GM21526 (cell line): ENCODE data around the gene PDE1C.
"Not testable (repeated sequence)": the region's sequence is repeated elsewhere in the genome, so short reads cannot be mapped to it uniquely, and the experiment has no call there.

Source experiments
- ATAC-seq: cut with Tn5 transposase; IDR thresholded peaks from one replicate; pipeline ENCODE4 v1.9.1; 2021; ENCODE audit warnings: moderate library complexity; ENCODE audit not compliant: unreplicated experiment, low FRiP score

The PDE1C gene

GRCh38 chr7:32045228-32045627 is 25.0 kb downstream of the PDE1C start:
- no peak for ATAC-seq

GRCh38 chr7:32044739-32045138 is 25.5 kb downstream of the PDE1C start:
- ATAC-seq = no peak

DNA sequence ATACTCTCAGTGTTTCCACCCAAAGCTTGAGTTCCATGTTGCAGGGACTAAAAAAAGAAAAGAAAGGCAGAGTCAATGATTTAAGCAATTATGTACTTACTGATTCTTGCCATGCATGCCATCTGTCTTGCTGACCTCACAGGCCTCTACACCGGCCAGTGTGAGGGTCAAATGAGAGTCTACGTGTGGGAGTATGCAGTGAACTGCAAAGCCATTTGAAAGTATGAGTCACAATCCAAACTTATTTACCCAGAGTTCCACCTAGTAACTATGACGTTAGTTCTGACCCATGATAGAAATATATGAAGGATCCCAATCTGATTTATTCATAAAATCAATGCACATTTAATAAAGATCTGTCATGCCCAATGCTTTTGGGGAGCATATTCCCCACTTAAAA is 26.5 kb downstream of the PDE1C start:
- ATAC-seq = no peak

GRCh38 chr7:32042900-32043299 is 27.3 kb downstream of the PDE1C start:
- no peak for ATAC-seq

DNA sequence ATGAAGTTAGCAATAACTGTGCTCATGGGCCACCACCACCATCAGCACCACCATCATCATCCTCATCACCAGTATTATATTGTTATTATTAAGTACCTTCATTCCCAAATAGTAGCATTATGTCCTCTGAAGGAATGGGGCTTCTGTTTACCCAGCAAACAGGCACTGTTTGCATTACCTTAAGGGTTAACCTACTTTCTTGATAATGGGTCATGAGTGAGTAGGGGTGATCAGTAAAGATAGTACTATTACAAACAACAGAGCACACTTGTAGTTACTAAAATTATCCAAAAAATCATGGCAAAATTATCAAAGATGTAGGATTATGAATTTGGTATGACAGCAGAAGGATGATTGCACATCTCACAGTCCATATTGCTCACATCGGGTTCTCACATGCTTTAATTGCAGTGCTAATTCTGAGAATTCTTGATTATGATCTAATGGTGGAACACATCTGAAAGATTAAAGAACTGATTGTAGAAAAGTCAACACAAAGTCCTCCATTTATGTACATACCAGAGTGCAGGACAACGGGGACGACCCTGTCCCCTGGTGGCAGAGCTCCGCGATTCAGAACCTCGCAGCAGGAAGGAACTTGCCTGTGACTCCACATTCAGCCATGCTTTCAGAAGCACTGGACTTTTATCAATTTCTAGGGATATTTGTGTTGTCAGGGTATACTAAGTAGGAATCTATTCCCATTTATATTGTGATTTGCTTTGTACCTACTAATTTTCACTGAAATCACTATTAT is 31.0 kb downstream of the PDE1C start:
- ATAC-seq = no peak

DNA sequence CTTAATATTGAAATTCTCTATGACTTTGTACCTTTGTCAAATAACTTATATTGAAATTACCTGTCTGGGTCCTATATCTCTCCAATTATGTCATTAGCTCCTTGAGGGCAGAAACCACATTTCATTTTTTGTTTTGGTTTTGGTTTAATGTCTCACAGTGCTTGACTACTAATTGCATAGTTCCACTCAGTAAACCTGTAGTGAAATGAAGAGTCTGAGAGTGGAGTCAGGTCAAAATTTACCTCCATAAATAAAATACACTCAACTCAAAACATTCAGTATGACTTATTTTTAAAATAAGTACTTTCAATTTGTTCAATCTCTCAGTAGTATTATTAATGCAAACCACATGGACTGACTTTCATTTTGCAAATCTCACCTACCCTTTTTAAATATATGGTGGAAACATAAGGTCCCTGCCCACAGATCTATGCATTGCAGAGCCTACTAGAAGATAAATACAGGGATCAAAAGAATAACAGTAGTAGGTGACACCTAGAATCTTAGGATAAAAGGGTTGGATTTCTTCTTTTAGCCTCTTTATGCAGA is 32.5 kb downstream of the PDE1C start:
- ATAC-seq = peak; percentile 76

- ATAC-seq = no peak
Observed at GRCh38 chr7:32036557-32036956, 33.6 kb downstream of the PDE1C start.

- ATAC-seq = no peak
Observed at GRCh38 chr7:32034052-32034451, 36.2 kb downstream of the PDE1C start.

GRCh38 chr7:32033006-32033405 is 37.2 kb downstream of the PDE1C start:
- ATAC-seq = no peak

DNA sequence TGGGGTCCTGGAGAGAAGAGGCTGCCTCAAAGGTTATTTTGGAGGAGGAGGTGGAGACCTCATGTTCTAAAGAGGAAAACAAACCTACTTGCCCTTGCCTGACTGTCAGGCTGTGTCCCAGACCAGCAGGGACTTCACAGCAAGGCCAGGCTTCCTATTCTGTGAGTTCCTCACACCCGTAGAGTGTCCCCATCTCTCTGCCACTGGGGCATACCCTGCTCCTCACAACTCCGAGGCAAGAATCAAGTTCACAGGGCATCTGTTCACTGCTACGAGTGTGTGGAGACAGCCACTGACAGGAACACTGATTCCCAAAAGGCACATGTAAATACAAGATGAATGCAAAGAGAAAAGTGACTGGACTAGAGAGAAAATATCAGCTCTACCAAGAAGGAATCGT is 38.0 kb downstream of the PDE1C start:
- no peak for ATAC-seq

DNA sequence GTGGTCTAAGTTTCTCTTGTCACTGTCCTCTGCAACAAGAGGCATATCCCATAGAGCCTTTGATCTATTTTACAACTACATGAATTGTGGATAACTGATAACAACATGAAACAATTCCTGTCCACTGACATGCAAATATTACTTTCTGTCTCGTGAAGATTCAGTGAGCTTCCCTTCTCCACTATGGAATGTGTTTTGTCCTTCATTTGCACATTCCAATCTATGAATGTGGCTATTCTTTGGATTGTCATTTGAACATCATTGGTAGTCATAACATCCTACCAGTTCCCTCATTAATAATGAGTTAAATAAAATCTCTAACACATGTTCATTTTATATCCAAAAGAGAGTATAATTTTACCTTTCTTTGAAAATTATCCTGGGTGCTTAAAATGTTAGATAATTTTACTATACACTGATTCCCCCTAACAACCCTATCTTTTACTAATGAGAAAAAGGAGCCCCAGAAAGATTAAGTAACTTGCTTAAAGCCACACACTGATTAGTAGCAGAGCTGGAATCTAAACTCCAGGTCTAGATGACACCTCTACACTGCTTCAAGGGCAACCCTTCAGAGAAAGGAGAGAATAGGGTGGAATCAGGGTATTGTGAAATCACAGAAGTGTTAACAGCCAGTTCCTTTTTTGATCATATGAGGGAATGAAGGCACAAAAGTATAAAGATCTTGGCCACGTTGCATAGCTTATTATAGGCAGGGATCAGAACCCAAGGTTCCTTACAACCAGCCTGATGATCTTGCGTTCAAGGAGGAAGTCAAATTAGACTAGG is 39.1 kb downstream of the PDE1C start:
- no peak for ATAC-seq

- no peak for ATAC-seq
Observed at GRCh38 chr7:32026083-32026425, 44.2 kb downstream of the PDE1C start.

DNA sequence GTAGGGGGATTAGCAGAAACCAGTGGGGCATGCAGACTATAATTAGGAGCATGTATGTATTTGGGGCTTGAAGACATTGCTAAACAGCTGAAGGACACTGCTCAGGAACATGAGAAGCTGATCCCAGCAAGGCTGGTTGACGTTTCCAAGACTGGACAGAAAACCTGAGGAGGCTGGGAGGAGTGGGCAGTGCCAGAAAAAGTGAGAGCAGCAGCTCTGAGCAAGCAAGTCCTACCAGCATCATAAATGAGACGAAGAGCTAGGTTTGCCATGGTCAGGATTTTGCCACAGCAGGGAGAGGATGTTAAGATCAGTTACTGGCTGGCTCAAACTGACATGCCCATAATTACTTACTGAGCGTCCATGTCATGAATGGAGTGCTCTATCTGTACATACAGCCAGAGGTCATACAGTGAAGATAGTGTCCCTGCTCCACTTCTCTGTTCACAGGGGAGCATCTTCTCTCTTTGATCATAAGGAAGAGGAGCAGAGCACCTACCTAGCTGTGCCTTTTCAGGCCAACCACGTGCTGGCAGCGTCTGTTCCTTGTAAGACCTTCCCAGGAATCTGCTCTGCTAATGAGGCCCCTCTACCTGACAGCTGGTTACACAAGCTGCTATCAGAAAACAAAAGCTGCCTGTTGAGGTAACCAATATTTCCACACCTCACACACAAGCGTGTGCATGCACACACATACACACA is 44.7 kb downstream of the PDE1C start:
- ATAC-seq = no peak

DNA sequence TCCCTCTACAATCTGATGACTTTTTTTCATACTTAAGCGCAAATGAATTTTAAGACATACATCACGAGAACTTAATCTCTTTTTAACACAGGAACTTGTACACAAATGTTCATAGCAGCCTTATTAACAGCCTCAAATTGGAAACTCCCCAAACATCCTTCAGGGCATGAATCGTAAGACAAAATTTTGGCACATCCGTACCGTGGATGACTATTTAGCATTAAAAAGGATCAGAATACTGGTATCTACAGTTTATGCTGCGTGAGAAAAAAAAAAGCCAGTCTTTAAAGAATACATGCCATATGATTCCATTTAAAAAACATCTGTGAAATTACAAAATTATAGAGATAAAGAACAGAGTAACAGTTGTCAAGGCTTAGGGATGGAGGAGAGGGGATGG is 46.8 kb downstream of the PDE1C start:
- ATAC-seq = no peak

- no peak for ATAC-seq
Observed at GRCh38 chr7:32022966-32023365, 47.2 kb downstream of the PDE1C start.

DNA sequence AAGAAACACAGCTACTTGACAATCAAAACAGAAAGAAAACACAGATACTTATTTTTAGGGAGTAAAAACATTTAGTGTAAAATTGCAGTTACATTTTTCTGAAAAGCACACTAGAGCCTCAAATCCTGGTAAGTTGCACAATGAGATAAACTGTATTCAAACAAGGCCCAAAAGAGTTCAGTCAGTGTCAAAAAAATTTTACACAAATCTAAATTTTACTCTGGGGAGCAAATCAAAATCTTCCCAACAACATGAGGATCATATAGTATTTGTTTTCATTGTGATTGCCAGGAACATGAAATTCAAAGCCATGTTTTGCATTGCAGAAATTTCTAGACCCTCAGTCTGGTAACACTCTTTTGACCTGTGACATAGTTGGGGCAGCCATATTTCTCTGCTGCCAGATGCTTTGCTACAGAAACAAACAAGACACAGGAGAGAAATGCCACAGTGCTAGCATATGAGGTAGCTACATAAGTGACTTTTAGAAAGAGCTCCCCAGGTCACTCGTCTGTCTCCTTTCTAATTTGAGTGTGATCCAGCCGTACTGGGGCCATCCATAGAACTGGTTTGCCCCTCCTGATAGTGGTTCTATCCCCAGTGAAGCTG is 49.6 kb downstream of the PDE1C start:
- ATAC-seq = no peak

DNA sequence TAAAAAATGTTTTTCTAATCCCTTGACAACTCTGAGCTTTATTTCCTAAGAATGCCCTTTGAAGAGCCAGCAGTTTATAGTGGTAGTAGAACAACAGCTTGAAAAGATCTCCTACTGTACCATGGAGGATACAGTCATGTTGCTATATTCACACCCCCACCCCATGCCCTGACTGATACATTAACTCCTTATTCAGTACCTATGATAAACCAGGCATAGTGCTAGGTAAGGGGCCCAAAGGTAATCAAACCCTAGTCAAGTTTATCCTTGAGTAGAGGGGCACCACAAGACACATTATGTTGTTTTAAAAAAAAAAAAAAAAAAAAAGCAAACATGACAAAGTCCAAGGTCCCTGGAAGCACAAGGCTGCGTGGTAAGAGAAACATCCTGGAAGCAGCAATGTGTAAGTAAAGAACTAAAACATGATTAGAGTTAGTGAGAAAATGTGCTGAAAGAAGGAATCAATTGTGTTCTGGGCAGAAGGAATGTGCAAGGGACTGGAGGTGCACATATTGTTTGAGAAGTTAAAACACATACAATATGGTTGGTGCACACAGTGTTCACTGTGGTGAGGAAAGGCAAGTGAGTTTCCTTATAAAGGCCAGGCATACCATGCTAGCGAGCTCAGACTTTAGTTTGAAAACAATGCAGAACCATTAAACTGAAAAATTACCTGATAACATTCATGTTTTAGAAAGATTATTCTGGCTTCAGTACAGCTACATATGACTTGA is 51.2 kb downstream of the PDE1C start:
- no peak for ATAC-seq

DNA sequence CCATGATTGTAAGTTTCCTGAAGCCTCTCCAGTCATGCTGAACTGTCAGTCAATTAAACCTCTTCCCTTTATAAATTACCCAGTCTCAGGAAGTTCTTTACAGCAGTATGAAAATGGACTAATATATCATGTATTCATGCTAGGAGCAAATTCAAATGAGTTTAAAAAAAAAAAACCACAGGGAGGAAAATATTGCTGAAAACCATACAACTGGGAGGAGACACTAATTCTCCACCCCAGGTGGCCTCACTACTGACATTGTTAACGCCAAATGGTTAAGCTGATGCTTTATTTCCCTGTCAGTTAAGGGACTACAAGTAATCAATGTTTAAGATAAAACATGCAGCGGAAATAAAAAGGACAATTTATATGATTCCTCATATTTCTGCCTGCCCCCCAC is 55.1 kb downstream of the PDE1C start:
- no peak for ATAC-seq

DNA sequence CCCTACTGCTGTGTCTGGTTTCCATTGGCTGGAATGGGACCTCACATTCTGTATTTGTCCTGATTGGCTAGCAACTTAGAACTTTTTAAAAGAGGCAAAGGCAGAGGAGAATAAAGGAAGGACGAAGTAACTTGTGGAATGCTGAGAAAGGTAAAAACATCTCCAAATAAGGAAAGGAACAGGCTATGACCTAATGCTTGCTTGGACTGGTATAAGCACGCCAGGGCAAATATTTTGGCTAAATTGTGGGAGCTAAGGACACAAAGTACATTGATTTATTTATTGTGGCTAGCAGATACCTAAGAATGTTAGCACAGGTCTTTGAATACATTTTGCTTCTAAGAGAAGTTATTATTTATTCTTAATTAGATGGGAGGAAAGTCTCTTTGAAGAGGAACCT is 56.7 kb downstream of the PDE1C start:
- ATAC-seq = not testable (repeated sequence)

GRCh38 chr7:32005577-32005976 is 64.6 kb downstream of the PDE1C start:
- ATAC-seq = no peak
